Head of caudate nucleus (tissue), 42 donors: ENCODE results near the gene PGGT1B.

Experiments used
- DNase-seq, 42 donors: peaks; one replicate each; pipeline versions ENCODE4 v3.0.0 to v3.0.0-alpha.2; 2020 to 2021; ENCODE audit warnings: mixed read lengths in 7 of 42
- intact Hi-C: fragments of 100-400 bp; cut with DNase I; formaldehyde crosslinking; loops from one replicate; pipeline ENCODE4 v1.15.0; 2022

Gene PGGT1B

DNA sequence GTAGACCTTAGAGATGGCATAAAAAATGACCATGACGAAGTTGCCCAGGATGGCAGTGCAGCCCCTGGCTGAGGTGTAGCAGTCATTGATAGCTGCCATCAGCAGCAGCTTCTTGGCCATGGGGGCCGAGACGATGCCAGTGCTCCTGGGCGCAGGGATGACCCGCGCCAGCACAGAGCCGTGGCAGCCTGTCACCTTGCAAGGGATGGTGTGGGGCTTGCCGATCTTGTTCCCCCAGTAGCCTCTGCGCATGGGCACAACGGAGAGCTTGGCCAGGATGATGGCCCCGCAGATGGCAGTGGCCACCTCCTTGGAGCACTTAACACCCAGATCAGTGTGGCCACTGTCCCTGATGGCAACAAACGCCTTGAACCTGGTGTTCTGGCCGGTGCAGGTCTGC is 2.1 kb upstream of the PGGT1B start:
- no peak for DNase-seq

DNA sequence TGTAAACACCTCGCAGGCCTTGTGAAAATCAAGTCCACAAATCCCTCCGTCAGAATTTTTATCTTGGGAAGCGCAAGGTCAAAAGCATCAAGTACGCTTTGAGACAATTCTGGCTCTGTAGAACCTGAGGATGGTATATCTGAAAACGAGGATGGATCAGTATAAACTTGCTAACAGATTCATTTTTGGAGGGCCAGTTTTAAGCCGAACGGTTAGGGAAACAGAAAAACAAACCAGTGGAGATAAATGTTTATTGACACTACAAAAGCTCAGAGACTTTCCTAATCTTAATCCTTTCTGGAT is 352 bp upstream of the PGGT1B start:
- DNase-seq: no peak
- intact Hi-C loops: no loop called here

More for the DNA sequence above, 2.1 kb upstream of the PGGT1B start:
- intact Hi-C loops: no loop called here

DNA sequence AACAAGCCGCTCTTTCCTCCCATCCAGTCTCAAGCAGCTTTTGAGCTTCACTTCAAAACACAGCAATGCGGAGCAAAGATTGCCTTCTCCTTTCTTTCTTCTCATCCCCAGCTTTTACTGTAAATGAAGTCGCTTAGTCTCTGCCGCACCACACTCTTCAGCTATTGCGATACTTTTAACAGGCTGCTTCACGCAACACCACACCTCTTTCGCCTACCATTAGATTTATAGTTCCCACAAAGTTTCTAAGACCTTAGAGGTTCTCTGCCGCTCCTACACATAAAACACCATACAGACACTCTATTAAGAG is 711 bp downstream of the PGGT1B start:
- DNase-seq: no peak

DNA sequence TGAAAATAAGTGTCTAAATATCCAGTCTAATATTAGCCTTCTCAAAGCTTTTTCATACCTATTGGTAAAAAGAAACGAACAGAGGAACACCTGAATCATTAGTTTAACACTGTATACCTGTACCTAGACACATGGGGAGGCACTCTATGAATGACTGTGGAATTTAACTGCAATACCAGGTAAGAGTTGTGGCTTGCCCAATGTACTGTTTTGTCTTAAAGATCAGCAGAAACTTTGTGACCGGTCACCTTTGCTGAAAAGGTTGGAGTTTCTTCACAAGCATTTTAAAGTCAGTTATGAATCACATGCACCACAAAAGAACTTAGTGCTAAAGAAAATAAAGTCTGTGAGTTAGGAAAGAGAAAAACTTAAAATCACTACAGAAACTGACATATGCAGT is 2.4 kb downstream of the PGGT1B start:
- DNase-seq: no peak
- intact Hi-C loops: no loop called here

More for the DNA sequence above, 711 bp downstream of the PGGT1B start:
- intact Hi-C loops: no loop called here

DNA sequence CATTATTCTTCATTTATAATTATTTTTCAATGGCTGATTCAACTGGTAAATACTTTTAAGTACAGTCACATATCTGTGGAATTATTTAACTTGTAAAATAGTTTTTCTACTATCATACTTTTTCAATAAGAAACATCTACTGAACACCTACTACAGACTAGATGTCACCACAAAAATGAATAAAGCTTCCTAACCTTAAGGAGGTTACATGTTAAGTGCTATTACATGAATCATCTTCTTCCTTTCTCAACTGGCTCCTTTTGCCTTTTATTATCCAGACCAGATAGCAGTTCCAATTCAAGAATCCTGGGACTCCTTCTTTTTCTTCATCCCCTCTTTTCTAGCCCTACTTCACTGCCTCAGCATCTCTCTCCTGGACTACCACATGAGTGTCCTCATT is 4.7 kb downstream of the PGGT1B start:
- intact Hi-C loops: no loop called here
- DNase-seq: no peak

DNA sequence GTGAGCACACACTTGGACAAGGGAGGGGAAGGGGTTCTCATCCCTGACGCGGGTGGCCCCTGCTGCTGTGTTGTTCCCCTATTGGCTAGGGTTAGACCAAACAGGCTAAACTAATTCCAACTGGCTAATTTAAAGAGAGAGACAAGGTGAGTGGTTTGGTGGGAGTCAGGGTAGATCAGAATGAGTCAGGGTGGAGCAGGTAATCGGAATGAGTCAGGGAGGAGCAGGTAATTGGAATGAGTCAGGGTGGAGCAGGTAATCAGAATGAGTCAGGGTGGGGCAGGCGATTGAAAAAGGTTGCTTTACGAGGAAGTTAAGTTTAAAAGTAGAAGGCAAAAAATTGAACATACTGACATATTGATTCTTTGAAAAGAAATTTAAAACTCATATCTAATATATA is 13.3 kb downstream of the PGGT1B start:
- intact Hi-C loops: loop anchor here (5.0 kb wide), 1 partner anchor 147 kb away; no protein-coding TSS in a partner anchor

DNA sequence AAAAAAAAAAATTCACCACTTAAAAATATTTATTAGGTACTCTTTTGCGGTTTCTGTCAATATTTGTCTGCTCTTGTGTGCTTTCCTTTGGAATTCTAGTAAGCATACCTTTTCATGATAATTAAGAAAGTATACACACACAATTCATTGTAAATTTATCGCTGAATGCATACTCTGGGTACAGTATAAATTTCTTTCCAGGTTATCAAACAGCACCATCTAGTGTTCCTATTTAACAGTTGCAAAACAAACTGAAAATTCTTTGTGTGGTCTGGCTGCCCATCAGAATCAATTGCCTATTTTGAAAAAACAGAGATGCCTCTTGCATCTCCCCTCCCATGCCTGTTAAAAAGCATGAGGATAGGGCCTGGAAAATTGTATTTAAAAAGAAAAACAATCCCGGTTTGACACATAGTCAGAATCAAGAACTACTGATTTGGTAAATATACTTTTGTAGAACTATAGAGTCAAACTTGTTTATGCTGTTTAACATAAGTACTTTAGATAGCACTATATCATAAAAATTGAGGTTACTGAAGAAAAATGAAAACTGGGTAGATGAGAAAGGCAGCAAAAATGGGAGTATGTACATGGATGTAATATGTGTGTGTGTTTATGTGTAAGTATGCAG is 16.2 kb downstream of the PGGT1B start:
- intact Hi-C loops: loop anchor here (5.0 kb wide), 1 partner anchor 144 kb away; no protein-coding TSS in a partner anchor
- peak in 1 of 42 donors; percentile 16 for DNase-seq

More for the DNA sequence above, 13.3 kb downstream of the PGGT1B start:
- peak in 6 of 42 donors; percentile 5 to 49 (median 16) for DNase-seq

DNA sequence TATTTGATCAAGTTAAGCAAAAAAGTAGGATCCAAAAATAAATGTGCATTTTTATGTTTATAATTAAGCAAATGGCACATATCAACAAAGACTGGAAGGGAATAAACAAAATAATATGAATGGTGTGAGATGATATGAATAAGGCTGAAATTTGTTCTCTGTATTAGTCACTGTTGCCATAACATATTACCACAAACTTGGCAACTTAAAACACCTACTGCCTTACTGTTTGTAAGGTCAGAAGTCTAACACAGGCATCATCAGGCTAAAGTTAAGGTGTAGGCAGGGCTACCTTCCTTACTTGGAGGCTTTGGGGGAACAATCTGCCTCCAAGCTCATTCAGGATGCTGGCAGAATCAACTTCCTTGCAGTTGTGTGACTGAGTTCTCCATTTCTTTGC is 19.3 kb downstream of the PGGT1B start:
- no peak for DNase-seq
- intact Hi-C loops: no loop called here

DNA sequence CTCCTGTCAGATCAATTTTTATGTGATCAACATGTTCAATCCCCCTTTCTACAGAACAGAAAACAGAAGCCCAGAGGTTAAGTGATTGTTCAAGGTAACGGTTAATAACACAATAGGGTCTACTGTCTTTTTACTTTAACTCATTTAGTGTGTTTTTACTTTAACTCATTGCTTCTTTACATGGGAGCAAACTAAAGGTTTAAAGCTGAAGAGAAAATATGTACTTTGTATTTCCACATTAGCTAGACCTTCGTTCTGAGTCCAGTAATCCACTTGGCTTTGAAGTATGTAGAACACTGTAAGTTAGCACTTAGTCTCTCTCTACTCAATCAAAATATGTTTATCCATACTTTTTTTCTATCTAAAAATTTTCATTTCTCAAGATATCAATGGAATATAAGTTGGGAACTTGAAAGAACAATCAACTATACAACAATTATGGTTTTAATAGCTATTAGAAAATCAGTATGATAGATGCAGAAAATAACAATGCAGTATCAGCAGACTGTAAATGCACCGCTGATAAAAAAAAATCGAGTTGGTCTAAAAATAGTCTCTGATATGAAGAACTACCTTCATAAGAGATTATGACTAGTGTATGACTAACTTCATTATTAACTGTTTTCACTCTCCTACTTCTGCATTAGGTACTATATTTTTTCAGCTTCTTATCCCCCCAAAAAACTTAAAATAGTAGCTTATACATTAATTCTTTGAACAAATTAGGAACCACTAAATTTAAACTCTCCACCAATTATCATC is 20.6 kb downstream of the PGGT1B start:
- DNase-seq: no peak
- intact Hi-C loops: no loop called here

DNA sequence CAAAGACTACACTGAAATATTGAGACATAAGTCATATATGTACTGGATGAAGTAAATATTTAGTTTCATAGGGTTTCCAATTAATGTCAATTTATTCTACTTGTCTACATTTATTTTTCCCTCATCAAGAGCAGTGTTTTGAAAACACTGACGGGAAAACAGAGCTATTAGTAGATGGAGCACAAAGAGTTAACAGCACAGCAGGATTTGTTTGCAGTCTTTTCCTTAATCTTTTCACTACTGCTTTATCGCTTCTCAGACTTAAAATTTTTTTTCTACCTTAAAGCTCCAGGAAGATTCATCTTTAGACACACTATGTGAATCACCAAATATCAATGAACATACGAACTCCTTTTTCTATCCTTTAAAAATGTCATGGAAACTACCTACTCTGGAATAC is 25.6 kb downstream of the PGGT1B start:
- DNase-seq: no peak
- intact Hi-C loops: no loop called here

DNA sequence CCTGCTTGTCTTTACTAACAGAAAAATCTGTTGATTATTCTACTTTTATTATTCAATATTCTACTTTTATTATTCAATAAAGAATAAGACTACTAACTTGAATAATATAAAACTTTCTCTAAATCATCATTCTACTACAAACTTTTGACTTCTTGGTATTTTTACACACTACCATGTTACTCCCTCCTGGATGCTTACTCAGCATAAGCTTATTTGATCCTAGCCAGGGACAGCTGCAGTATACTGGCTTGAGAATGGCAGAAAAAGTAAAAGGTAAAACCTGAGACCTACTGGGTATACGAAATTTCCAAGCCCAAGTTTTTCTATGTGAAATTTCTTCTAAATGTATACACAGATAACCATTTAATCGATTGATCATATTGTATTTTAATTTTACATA is 26.1 kb downstream of the PGGT1B start:
- no peak for DNase-seq
- intact Hi-C loops: no loop called here

DNA sequence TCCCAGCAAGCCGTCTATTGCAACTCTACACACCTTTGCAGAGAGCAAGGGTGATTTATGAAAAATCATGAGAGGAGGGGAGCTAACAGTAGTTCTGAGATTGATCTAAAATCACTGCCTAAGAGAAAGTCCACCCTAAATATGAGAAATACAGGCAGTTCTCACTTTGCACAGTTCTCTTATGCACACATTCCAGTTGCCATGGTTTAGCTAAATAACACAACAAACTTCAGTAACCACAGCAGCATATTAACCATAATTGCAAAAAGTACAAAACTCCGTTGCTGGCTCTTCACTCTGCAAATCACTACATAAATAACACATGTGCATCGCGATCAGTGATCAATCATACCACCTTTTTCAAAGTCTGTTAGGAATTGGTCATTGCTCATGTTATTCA is 31.1 kb downstream of the PGGT1B start:
- no peak for DNase-seq

DNA sequence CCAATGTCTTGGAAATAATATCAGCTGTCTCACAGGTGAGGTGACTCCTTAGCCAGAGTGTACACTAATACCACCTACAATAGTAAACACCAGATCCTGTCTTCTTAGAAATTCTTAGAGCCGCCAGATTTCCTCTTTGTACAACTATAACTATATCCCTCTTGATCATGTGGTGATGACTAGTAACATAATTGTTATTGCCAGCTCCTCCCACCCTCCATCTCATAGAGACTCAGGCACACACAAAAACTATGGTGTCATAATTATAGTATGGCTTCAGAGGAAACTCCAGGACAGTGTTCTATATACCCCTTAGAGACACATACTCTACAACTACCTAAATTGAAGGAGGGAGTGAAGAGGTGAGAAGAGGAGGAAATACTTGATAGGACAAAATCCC is 33.1 kb downstream of the PGGT1B start:
- intact Hi-C loops: no loop called here
- DNase-seq: no peak

More for the DNA sequence above, 31.1 kb downstream of the PGGT1B start:
- intact Hi-C loops: no loop called here

DNA sequence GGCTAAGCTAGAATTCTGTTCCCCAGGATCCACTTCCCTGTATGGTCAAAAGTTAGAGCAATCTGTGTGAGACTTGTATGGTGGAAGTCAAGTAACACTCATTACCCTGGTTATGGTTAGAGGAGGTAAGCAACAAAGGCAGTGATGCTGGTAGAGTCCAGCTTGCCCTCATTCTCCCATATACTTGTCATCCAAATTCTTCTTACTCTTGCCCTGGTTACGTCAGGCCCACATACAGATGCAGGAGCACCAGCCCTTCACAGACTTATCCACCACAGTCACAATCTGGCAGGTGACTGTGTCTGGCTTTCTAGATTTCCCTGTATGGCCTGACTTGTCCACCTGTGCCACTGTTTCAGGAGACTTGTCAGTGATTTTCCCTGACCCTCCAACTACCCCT is 35.4 kb downstream of the PGGT1B start:
- intact Hi-C loops: no loop called here

DNA sequence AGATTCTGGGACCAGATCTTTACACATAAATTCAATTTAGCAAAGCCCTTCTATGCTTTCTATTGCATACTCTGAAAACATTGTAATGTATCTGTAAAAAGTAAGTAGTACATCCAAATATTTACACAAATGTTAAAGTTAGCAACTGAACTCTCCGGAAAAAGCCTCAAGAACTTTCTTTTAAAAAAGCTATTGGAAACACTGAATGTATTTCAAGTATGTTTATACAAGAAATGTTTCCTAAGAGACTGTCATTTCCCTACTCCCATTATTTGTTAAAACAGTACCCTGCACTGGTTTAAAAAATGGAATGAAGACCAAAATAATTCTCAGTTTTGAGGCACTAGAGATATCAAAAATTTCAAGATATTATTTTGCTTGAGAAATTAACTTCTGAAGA is 48.1 kb downstream of the PGGT1B start:
- no peak for DNase-seq

More for the DNA sequence above, 35.4 kb downstream of the PGGT1B start:
- no peak for DNase-seq

DNA sequence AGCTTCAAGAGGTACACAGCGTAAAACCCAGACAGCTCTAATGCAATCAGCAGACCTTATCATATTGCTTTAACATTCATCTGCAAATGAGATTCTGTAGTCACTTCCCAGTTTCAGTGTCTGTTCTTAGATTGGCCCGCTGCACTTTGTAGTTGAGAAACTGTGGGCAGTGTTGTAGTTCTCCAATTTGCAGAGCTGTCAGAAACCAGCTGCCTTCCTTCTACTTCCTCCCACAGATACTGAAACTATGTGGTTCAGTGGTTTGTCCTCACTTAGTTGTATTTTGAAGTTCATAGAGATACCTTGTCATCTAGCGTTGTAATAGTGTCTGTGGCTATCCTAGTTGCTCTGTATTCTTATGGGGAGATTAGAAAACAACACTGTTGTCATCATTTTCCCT is 53.4 kb downstream of the PGGT1B start:
- intact Hi-C loops: no loop called here
- peak in 9 of 42 donors; percentile 5 to 32 (median 12) for DNase-seq

More for the DNA sequence above, 48.1 kb downstream of the PGGT1B start:
- intact Hi-C loops: no loop called here

DNA sequence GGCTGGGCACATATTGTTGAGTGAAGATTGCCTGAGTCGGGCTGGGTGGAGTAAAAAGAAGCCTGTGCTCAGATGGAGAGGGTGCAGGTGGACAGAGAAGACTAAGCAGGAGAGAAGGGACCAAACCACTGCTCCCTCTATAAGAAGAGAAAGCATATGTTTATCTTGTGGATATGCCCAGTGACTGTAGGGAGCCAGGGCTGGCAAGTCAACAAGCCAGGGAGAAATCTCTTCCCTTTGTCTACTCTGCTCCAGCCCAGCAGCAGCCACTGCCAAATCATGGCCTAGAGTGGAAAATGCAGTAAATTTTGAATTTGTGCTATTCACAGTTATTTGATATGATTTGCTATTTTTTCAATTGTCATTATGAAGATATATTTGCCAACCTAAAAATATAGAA is 59.7 kb downstream of the PGGT1B start:
- intact Hi-C loops: no loop called here

DNA sequence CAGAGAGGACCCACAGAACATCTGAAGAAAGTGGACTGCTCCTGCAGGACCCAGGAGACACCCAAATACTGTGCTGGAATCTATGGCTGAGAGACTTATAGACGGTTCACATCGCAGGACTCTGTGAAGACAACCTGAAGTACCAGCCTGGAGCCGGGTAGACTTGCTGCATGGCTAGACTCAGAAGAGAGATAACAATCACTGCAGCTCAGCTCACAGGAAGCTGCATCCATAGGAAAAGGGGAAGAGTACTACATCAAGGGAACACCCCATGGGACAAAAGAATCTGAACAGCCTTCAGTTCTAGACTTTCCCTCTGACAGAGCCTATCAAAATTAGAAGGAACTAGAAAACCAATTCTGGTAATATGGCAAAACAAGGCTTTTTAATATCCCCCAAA is 66.5 kb downstream of the PGGT1B start:
- intact Hi-C loops: no loop called here
- no peak for DNase-seq

More for the DNA sequence above, 59.7 kb downstream of the PGGT1B start:
- DNase-seq: no peak

DNA sequence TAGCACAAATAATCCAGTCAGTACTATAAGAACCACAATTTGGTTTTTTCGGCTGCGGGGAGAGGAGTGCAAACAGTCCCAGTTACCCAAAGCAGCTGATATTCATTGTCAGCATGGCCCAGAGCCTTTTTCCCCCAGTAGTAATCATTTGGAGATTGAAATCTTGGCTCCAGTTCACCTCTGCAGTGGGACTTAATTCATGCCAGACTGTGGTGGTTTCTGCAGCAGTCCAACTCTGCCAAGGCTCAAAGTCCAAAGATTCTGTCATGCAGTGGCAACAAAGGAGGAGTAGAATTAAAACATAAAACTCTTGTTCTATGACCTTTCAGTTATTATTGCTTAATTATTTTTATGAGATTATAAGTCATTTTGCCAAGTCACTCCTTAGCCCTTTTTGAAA is 68.0 kb downstream of the PGGT1B start:
- DNase-seq: no peak
- intact Hi-C loops: no loop called here

DNA sequence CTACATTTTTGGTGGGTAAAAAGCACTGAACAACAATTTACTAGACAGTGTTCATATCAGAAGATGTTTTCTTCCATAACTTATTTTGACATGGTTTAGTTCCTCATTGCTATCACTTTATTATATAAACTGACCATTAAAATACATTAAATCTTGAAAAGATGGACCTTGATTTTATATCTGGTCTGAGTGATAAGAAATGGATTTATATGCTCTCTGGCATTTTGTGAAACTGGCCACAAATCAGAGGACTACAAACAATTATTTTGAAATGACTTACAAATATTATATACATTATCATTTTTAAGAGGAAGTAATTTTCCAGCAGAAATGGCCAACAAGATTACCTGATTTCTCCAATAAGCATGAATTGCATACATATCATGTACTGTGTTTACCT is 69.4 kb downstream of the PGGT1B start:
- intact Hi-C loops: no loop called here
- DNase-seq: no peak

DNA sequence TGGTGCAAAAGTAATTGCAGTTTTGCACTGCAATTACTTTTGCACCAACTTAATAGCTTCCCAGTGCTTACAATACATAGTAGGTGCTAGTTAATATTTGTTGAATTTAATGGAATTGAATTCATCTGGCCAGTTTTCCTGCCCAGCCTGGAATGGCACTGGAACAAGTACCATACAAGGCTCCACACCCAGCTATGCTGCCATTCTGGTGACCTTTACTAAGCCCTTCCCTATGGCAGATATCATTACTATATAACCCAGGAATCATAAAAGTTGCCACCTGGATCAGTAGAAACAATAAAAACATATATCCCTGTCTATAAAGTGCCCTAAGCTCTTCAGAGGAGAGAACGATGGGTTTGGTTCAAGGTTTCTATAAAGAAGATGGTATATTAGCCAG is 70.6 kb downstream of the PGGT1B start:
- no peak for DNase-seq
- intact Hi-C loops: no loop called here
